Loucy (cell line): ENCODE data around the gene VPS13A.

Experiments
- H2AFZ ChIP-seq: fragments of 200-600 bp; sonication (generic); 2 replicates; pipeline ENCODE4 v1.6.0; 2016; ENCODE audit warnings: antibody characterized with exemption, mild to moderate bottlenecking, low read length, moderate library complexity
- H3F3A ChIP-seq: fragments of 200-600 bp; 2 replicates; pipeline ENCODE4 v1.6.0; 2016; ENCODE audit warnings: antibody characterized with exemption, low read depth, mild to moderate bottlenecking
- H3K27me3 ChIP-seq: fragments of 200-600 bp; sonication (generic); 2 replicates; pipeline ENCODE4 v1.6.1; 2014; ENCODE audit warnings: low read length, mild to moderate bottlenecking; ENCODE audit not compliant: insufficient read depth, poor library complexity, severe bottlenecking
- H3K36me3 ChIP-seq: fragments of 200-600 bp; sonication (generic); 2 replicates; pipeline ENCODE4 v1.6.1; 2016; ENCODE audit warnings: low read length; ENCODE audit not compliant: insufficient read depth
- H3K4me1 ChIP-seq: fragments of 200-600 bp; sonication (generic); 2 replicates; pipeline ENCODE4 v1.5.1; 2014; ENCODE audit warnings: low read length, mild to moderate bottlenecking; ENCODE audit not compliant: insufficient read depth, poor library complexity, severe bottlenecking
- H3K4me2 ChIP-seq: fragments of 200-600 bp; sonication (generic); 2 replicates; pipeline ENCODE4 v1.6.0; 2014; ENCODE audit warnings: antibody characterized with exemption, low read length, low read depth, mild to moderate bottlenecking; ENCODE audit not compliant: poor library complexity, severe bottlenecking
- H3K4me3 ChIP-seq: fragments of 200-600 bp; sonication (generic); 2 replicates; pipeline ENCODE4 v1.5.1; 2014; ENCODE audit warnings: low read length, mild to moderate bottlenecking, mixed read lengths; ENCODE audit not compliant: poor library complexity, severe bottlenecking
- H3K79me2 ChIP-seq: fragments of 200-600 bp; sonication (generic); 2 replicates; pipeline ENCODE4 v1.6.1; 2014; ENCODE audit warnings: low read length; ENCODE audit not compliant: insufficient read depth
- H3K9ac ChIP-seq: fragments of 200-600 bp; sonication (generic); 2 replicates; pipeline ENCODE4 v1.6.0; 2014; ENCODE audit warnings: mild to moderate bottlenecking, low read depth, low read length, moderate library complexity; ENCODE audit not compliant: poor library complexity, severe bottlenecking
- H3K9me2 ChIP-seq: fragments of 200-600 bp; sonication (generic); replicated peaks from 2 replicates; pipeline ENCODE4 v1.6.1; 2016; ENCODE audit warnings: low read depth, low read length, mixed read lengths
- H3K9me3 ChIP-seq: fragments of 200-600 bp; sonication (generic); 2 replicates; pipeline ENCODE4 v1.6.1; 2014; ENCODE audit warnings: mild to moderate bottlenecking, antibody characterized with exemption, low read length, low read depth; ENCODE audit not compliant: insufficient read depth
- H4K20me1 ChIP-seq: fragments of 200-600 bp; sonication (generic); 2 replicates; pipeline ENCODE4 v1.6.0; 2014; ENCODE audit warnings: antibody characterized with exemption, low read length, mild to moderate bottlenecking; ENCODE audit not compliant: insufficient read depth, poor library complexity, severe bottlenecking
- CTCF ChIP-seq: fragments of 200-600 bp; sonication (generic); conservative IDR thresholded peaks from 2 replicates; pipeline ENCODE4 v1.5.1; 2014; ENCODE audit warnings: mild to moderate bottlenecking, antibody characterized with exemption, low read length
- EZH2phosphoT487 ChIP-seq: fragments of 200-600 bp; IDR thresholded peaks from 2 replicates; pipeline ENCODE4 v1.6.1; 2018; ENCODE audit warnings: antibody characterized with exemption, mild to moderate bottlenecking, moderate library complexity, borderline replicate concordance

VPS13A gene

GRCh38 chr9:77175151-77175550, 2.2 kb upstream of the VPS13A start:
- Histone ChIP-seq H4K20me1 (peaks cover 23% of the 10 kb centered on the region), H3K9ac (no peak overlapping the region), H3K4me1 (peaks cover 34% of the 10 kb centered on the region), H3K4me3 (peak overlapping the region; percentile 4), H3K9me3 (no peaks in the 10 kb centered on the region), H3K36me3 (no peaks in the 10 kb centered on the region), H3K4me2 (peak overlapping the region; percentile 66), H3K9me2 (no peaks in the 10 kb centered on the region), H3K27me3 (no peaks in the 10 kb centered on the region), H3K79me2 (peaks cover 25% of the 10 kb centered on the region), H3F3A (no peaks in the 10 kb centered on the region; the same call in 1 of the 2 replicates), H2AFZ (peak overlapping the region; percentile 14; the same call in 1 of the 2 replicates)
- TF ChIP-seq CTCF (no peak), EZH2phosphoT487 (no peak)

- Histone ChIP-seq H2AFZ (no peak overlapping the region; the same call in 1 of the 2 replicates), H3K79me2 (peaks cover 35% of the 10 kb centered on the region), H3K9me3 (no peaks in the 10 kb centered on the region), H4K20me1 (peaks cover 32% of the 10 kb centered on the region), H3K4me3 (no peak overlapping the region), H3K27me3 (no peaks in the 10 kb centered on the region), H3K4me1 (peaks cover 42% of the 10 kb centered on the region), H3K36me3 (no peaks in the 10 kb centered on the region), H3K4me2 (peak overlapping the region; percentile 66), H3K9ac (no peak overlapping the region), H3K9me2 (no peaks in the 10 kb centered on the region), H3F3A (no peaks in the 10 kb centered on the region; the same call in 1 of the 2 replicates)
- TF ChIP-seq EZH2phosphoT487 (no peak), CTCF (no peak)
These were observed 1.2 kb upstream of the VPS13A start for GRCh38 chr9:77176106-77176505.

- Histone ChIP-seq H3K36me3 (no peaks in the 10 kb centered on the region), H3K4me2 (peak overlapping the region; percentile 66), H3K9me3 (no peaks in the 10 kb centered on the region), H3K79me2 (peaks cover 41% of the 10 kb centered on the region), H2AFZ (peak overlapping the region; percentile 74), H3F3A (no peaks in the 10 kb centered on the region; the same call in 1 of the 2 replicates), H4K20me1 (peaks cover 38% of the 10 kb centered on the region), H3K9me2 (no peaks in the 10 kb centered on the region), H3K4me1 (peaks cover 42% of the 10 kb centered on the region), H3K9ac (peak overlapping the region; percentile 29), H3K27me3 (no peaks in the 10 kb centered on the region), H3K4me3 (peak overlapping the region; percentile 88)
- TF ChIP-seq EZH2phosphoT487 (no peak), CTCF (no peak)
These were observed 620 bp upstream of the VPS13A start for GRCh38 chr9:77176686-77177142.
